Measurements from ENCODE around the gene ZDHHC18. TPM values are rescaled to one million over a fixed set of nuclear protein-coding genes. Genes with fewer than 3 reads are reported as not detected.

Gene ZDHHC18
- 21.2 TPM for polyA plus RNA-seq (ENCODE audit: insufficient read length)
- long read RNA-seq, donor 1, full-length matches to known transcripts = 7 of 7 reads
- long read RNA-seq, donor 1, partial matches to known transcripts = 0 of 7 reads
- long read RNA-seq, donor 1, other reads (novel, unspliced or antisense) = 0 of 7 reads
- long read RNA-seq, donor 2, full-length matches to known transcripts = 13 of 13 reads
- long read RNA-seq, donor 2, partial matches to known transcripts = 0 of 13 reads
- long read RNA-seq, donor 2, other reads (novel, unspliced or antisense) = 0 of 13 reads
- long read RNA-seq, donor 3, full-length matches to known transcripts = 2 of 2 reads
- long read RNA-seq, donor 3, partial matches to known transcripts = 0 of 2 reads
- long read RNA-seq, donor 3, other reads (novel, unspliced or antisense) = 0 of 2 reads
- long read RNA-seq, donor 4 = 0 reads
- long read RNA-seq, donor 5, full-length matches to known transcripts = 12 of 26 reads
- long read RNA-seq, donor 5, partial matches to known transcripts = 14 of 26 reads
- long read RNA-seq, donor 5, other reads (novel, unspliced or antisense) = 0 of 26 reads
- long read RNA-seq, donor 6, full-length matches to known transcripts = 6 of 6 reads
- long read RNA-seq, donor 6, partial matches to known transcripts = 0 of 6 reads
- long read RNA-seq, donor 6, other reads (novel, unspliced or antisense) = 0 of 6 reads
- long read RNA-seq, donor 7, full-length matches to known transcripts = 4 of 4 reads
- long read RNA-seq, donor 7, partial matches to known transcripts = 0 of 4 reads
- long read RNA-seq, donor 7, other reads (novel, unspliced or antisense) = 0 of 4 reads
- long read RNA-seq, donor 8, full-length matches to known transcripts = 3 of 3 reads
- long read RNA-seq, donor 8, partial matches to known transcripts = 0 of 3 reads
- long read RNA-seq, donor 8, other reads (novel, unspliced or antisense) = 0 of 3 reads

DNA sequence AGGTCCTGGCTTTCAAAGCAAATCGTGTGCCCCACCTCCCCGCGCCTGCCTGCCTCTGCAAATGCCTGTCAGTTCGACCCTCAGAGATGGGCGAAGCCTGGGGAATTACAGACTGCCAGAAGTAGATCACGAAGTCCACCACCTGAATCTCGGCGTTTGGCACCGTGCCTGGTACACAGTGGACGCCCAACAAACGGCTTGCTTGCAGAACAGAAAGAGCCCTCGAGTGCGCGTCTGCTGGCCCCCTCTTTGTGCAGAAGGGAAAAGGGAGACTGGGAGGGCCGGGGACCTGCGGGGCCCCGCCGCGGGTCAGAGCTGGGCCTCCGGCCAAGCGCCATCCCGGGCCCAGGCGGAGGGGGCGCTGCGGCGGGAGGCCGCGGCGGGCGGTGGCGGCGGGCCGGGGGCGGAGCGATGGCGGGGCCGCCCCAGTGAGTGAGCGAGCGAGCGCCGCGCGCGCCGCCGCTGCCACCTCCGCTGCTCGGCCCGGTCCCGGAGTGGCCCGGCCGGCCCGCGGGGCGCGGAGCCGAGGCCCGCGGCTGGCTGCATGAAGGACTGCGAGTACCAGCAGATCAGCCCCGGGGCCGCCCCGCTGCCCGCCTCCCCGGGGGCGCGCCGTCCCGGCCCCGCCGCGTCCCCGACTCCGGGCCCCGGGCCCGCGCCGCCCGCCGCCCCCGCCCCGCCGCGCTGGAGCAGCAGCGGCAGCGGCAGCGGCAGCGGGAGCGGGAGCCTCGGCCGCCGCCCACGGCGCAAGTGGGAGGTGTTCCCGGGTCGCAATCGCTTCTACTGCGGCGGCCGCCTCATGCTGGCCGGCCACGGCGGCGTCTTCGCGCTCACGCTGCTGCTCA is at the start of gene ZDHHC18:
TSS of gene ZDHHC18 (plus strand) at position 428 of the 845 bp plus-strand sequence. CDS start at position 545, 117 bp downstream.
- DNase-seq = peak; percentile 58

GRCh38 chr1:26779098-26779668 is 47.3 kb upstream of the ZDHHC18 start:
- DNase-seq = no peak

GRCh38 chr1:26780344-26780957 is 46.0 kb upstream of the ZDHHC18 start:
- no peak for DNase-seq

DNA sequence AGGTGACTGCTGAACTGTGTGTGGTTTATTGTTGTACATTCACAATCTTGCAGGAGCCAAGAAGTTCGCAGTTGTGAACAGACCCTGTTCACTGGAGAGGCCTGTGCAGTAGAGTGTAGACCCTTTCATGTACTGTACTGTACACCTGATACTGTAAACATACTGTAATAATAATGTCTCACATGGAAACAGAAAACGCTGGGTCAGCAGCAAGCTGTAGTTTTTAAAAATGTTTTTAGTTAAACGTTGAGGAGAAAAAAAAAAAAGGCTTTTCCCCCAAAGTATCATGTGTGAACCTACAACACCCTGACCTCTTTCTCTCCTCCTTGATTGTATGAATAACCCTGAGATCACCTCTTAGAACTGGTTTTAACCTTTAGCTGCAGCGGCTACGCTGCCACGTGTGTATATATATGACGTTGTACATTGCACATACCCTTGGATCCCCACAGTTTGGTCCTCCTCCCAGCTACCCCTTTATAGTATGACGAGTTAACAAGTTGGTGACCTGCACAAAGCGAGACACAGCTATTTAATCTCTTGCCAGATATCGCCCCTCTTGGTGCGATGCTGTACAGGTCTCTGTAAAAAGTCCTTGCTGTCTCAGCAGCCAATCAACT is 45.2 kb upstream of the ZDHHC18 start:
- no peak for DNase-seq

DNA sequence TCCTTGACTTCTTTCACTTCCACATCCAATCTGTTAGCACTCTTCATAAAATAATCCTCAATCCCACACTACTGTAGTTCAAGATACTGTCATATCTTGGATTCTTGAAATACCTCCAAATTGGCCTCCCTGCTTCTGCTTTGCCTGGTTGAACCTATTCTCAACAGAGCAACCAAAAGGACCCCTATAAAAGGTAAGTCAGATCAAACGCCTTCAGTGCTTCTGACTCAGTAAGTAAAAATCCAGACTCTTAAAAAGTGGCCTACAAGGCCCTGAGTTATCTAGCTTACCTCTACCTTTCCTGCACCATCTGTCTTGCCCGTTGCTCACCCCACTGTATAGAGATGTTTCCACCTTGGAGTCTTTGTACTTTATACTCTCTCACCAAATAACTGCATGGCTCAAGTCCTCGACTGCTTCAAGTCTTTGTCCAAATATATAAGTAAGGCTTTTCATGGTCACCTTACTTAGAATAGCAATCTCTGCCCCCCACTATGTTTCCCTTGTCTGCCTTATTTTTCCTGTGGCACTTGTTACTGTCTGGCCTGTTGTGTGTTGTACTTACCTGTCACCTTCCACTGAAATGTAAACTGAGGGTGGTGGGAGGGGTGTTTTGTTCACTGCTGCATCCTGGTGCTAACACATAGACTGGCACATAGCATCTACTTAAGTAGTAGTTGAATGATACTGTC is 43.8 kb upstream of the ZDHHC18 start:
- no peak for DNase-seq

GRCh38 chr1:26783646-26784022 is 42.9 kb upstream of the ZDHHC18 start:
- DNase-seq = no peak

DNA sequence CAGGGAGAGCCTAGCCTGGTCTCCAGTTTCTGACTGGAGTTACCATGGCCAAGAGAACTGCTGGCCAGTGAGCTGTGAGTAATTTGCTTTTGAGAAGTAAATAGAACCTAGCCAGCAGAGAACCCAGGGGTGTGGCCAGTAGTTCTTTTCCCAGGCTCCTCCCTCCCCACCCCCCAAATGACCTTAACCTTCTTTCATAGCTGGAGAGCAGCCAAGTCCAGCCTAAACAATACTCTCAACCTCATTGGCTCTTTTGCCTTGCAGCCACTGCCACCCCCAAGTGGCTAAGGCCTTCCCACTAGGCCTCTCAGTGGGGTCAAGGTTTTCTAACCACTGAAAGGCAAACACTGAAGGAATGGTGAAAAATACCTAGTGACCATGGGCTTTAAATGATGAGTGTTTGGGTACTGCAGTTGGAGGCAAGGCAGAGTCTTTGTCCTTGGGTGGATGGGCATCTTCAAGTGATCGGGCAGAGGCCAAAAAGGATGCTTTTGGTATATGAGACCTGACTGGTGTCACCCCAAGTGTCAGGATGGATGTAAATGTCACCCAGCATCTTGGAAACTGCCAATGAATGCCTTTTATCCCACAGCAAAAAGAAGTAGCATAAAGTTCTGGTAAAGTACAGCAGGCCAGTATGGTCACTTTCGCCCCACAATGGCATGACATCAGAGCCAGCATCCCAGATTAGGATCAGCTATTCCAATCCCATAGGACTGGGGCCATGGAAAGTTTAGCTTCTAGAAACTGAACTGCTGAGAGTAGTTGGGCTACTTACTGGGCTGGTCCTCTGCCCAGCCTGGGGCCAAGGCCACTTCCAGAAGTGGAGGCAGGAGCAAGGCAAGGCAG is 42.2 kb upstream of the ZDHHC18 start:
- peak; percentile 71 for DNase-seq

GRCh38 chr1:26784886-26785285 is 41.6 kb upstream of the ZDHHC18 start:
- no peak for DNase-seq

- no peak for DNase-seq
Observed at GRCh38 chr1:26785611-26786436, 40.7 kb upstream of the ZDHHC18 start.

DNA sequence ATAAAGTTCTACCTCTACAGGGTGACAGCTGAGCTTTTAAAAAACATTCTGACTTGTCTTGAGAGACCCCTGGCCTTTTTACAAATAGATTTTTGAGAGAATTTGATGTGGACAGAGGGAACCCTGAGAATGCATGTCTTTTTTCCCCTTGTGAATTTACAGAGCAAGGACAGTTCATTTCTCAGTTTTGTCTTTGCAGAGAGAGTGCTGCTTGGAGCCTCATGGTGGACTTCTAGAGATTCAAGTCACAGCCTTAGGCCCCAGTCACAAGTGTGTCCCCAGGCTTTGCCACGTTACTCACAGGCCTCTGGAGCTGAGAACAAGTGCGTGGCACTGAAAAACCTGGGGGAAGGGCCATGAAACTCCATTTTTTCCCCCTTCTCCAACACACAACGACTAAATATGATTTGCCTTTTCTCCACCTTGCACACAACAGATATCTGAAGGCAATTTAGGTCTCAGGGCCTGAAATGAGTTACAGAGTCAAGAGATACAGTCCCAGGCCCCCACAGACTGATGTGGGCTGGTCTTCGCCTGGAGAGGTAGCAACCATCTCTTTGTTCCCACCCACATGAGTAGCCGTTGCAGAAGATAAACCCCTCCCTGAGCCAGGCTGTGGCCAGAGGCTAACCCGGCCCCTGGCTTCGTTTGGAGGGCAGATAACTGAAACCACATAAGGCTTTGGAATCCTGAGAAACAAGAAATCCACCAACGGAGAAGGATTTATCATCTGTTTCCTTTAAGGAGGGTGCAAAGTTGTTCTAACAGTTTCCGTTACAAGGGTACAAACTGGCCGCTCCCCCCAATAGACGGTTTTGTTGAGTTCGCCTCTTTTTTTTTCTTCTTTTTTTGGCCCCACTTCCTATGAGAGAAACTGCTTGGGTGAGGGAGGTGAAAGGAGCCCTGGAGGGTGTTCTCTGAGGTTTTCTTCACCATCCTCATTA is 39.8 kb upstream of the ZDHHC18 start:
- DNase-seq = peak; percentile 52

GRCh38 chr1:26787381-26787705 is 39.1 kb upstream of the ZDHHC18 start:
- DNase-seq = no peak

DNA sequence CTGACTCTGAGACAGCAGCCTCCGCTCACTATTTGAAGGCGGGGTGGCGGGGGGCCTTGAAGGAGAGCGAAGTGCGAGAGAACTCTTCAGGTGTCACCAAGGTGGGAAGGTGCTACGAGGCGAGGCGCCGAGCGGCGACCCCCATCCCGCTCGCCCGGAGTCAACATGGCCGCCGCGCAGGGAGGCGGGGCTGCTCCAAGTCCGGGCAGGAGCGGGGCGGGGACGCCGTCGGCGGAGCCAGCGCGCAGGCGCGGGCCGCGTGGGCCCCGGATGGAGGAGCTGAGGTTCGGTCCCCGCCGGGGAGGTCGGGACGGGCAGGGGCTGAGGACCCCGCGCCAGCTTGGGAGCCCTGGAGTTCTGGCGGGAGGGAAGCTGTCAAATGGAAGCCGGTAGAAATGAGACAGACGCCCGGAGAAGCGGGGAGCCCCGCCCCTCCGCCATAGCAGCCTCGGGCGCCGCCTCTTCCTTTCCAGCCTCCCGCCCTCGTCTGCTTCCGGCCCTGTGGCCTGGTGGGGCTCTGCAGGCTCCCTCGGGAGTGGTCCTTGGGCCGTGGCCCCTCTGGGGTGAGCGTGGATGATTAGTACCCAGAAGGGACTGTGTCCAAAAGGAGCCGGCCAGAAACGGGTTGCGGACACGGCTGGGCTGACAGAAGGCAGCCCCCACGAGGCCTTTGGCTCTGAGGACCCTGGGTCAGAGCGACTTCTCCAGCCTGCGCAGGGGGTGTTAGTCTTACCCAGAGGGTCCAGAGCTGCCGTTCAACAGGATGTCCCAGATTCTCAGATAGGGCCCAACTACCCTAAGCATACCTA is 38.6 kb upstream of the ZDHHC18 start, which contains the start of gene PIGV:
TSS of gene PIGV (plus strand) at position 245 of the 809 bp plus-strand sequence. CDS start 2,866 bp downstream, outside the sequence.
- DNase-seq = peak; percentile 91

GRCh38 chr1:26788515-26788785 is 38.0 kb upstream of the ZDHHC18 start:
- no peak for DNase-seq

- peak; percentile 82 for DNase-seq
Observed at GRCh38 chr1:26788836-26789611, 37.5 kb upstream of the ZDHHC18 start.

DNA sequence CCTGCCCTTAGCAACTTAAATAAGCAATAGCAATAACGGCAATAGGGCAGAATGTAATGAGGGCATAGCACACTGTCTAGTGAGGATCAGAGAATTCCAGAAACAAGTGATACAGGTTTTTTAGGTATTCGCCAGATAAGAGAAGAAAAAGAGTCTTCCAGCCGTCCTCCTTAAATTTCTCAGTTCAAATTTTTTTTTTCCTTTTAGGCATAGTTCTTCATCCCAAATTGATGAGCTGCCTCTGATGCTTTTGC is 36.9 kb upstream of the ZDHHC18 start:
- DNase-seq = no peak

DNA sequence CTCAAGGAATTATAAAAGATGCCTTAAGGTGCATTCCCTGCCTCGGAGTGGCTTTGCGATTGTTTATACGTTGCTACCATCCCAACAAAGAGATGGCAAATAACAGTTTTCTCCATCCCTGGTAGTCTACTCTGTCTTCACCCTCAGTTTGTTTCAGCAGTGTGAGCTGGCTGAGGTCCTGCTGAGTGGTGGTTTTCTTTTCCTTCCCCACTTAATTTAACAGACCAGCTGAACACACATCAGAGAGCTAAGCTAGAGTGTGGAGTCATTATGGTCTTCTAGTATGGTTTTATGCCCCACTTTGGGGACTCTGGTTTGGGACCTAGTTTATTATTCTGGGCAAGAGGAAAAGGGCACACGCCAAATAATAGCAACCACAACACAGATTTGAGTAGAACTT is 36.6 kb upstream of the ZDHHC18 start:
- no peak for DNase-seq

All from left kidney (tissue), 8 donors.